CD1c-positive myeloid dendritic cell (primary cell): ENCODE results near the gene MT1A.
"Not testable (repeated sequence)": the region's sequence is repeated elsewhere in the genome, so short reads cannot be mapped to it uniquely, and the experiment has no call there.

Experiments used
- DNase-seq: peaks from one replicate; pipeline ENCODE4 v3.0.0-alpha.2; 2016; ENCODE audit errors: extremely low spot score

The MT1A gene

GRCh38 chr16:56657555-56658326, 19.3 kb downstream of the MT1A start, which contains the start of gene MT1F:
TSS of gene MT1F (plus strand) at chr16:56657959. CDS start at chr16:56658059, 100 bp downstream.
- DNase-seq, result peak; percentile 61

- DNase-seq, result no peak
These were observed 19.9 kb downstream of the MT1A start for GRCh38 chr16:56658327-56658875.

GRCh38 chr16:56662357-56663354, 24.2 kb downstream of the MT1A start:
- no peak for DNase-seq

- no peak for DNase-seq
These were observed 26.0 kb downstream of the MT1A start for GRCh38 chr16:56664506-56664905.

GRCh38 chr16:56665286-56666261, 27.1 kb downstream of the MT1A start:
- not testable (repeated sequence) for DNase-seq

- peak; percentile 78 for DNase-seq
These were observed 29.4 kb downstream of the MT1A start, which contains the start of gene MT1G for GRCh38 chr16:56667581-56668571. TSS of gene MT1G (minus strand) at chr16:56668065. CDS start at chr16:56667993, 72 bp downstream.

- DNase-seq, result no peak
These were observed 30.8 kb downstream of the MT1A start, which contains the start of gene MT1H for GRCh38 chr16:56669005-56669839. TSS of gene MT1H (plus strand) at chr16:56669814. CDS start at chr16:56669885, 71 bp downstream.

- peak; percentile 45 for DNase-seq
These were observed 31.6 kb downstream of the MT1A start for GRCh38 chr16:56669840-56670619.

- DNase-seq, result no peak
These were observed 32.1 kb downstream of the MT1A start for GRCh38 chr16:56670620-56670934.

- peak; percentile 28 for DNase-seq
These were observed 33.2 kb downstream of the MT1A start for GRCh38 chr16:56671691-56672090.

GRCh38 chr16:56672171-56672570, 33.7 kb downstream of the MT1A start:
- DNase-seq, result not testable (repeated sequence)

- no peak for DNase-seq
These were observed 34.5 kb downstream of the MT1A start for GRCh38 chr16:56672761-56673536.

GRCh38 chr16:56673921-56674320, 35.5 kb downstream of the MT1A start:
- peak; percentile 39 for DNase-seq

- DNase-seq, result not testable (repeated sequence)
These were observed 36.1 kb downstream of the MT1A start for GRCh38 chr16:56674570-56674969.

GRCh38 chr16:56675685-56676210, 37.3 kb downstream of the MT1A start:
- peak; percentile 41 for DNase-seq

- no peak for DNase-seq
These were observed 39.0 kb downstream of the MT1A start for GRCh38 chr16:56677474-56677873.
